Vagina (tissue), 2 donors: ENCODE results near the gene JMJD6. TPM values are rescaled to one million over a fixed set of nuclear protein-coding genes. Genes with fewer than 3 reads are reported as not detected.
A peak's percentile ranks its signal among the peaks of the same experiment; 100 is the strongest.
"Not testable (repeated sequence)": the region's sequence is repeated elsewhere in the genome, so short reads cannot be mapped to it uniquely, and the experiment has no call there.

ENCODE experiments used
- DNase-seq, 2 donors: peaks; one replicate each; pipeline ENCODE4 v3.0.0-alpha.2; 2017; ENCODE audit errors: extremely low spot score in 2 of 2
- H3K27ac ChIP-seq: fragments of 200-600 bp; sonication (generic); one replicate; pipeline ENCODE4 v1.5.1; 2019
- H3K27me3 ChIP-seq: fragments of 200-600 bp; sonication (generic); one replicate; pipeline ENCODE4 v1.5.1; 2019
- H3K36me3 ChIP-seq, 2 donors: fragments of 200-600 bp; sonication (generic); one replicate each; pipeline ENCODE4 v1.5.1; 2017 to 2019
- H3K4me1 ChIP-seq: fragments of 200-600 bp; sonication (generic); one replicate; pipeline ENCODE4 v1.5.1; 2019
- H3K4me3 ChIP-seq, 2 donors: fragments of 200-600 bp; sonication (generic); 1 replicate in 1 of 2; 2 replicates in 1 of 2; pipeline ENCODE4 v1.5.1; 2016 to 2019
- H3K9me3 ChIP-seq: fragments of 200-600 bp; sonication (generic); one replicate; pipeline ENCODE4 v1.5.1; 2019
- POLR2A ChIP-seq, 2 donors: fragments of 450-650 bp; IDR thresholded peaks; one replicate each; pipeline ENCODE4 v1.6.1; 2017; ENCODE audit warnings: antibody characterized with exemption in 2 of 2, mild to moderate bottlenecking in 2 of 2, moderate library complexity in 2 of 2
- POLR2AphosphoS5 ChIP-seq, 2 donors: sonication (generic); formaldehyde crosslinking; IDR thresholded peaks; one replicate each; pipeline ENCODE4 v1.9.0; 2017; ENCODE audit warnings: antibody characterized with exemption in 2 of 2, mild to moderate bottlenecking in 2 of 2, low read depth in 1 of 2; ENCODE audit not compliant: insufficient read depth in 1 of 2
- intact Hi-C: fragments of 100-400 bp; cut with DNase I; formaldehyde crosslinking; loops from one replicate; pipeline ENCODE4 v1.15.1; 2023
- total RNA-seq: library from RNA; depleted of rRNA; stranded (reverse); fragments of >200 nt; gene quantifications from one replicate; pipeline ENCODE4 v1.2.3, GENCODE V29; 2016
- TF ChIP-seq, protein P1 (sequence below), 3 experiments: fragments of 450-650 bp in 2 of 3; fragments of 200-600 bp in 1 of 3; sonication (generic) in 1 of 3; IDR thresholded peaks; one replicate each; pipeline ENCODE4 v1.5.1; 2017 to 2019; ENCODE audit warnings: antibody characterized with exemption in 3 of 3, mild to moderate bottlenecking in 2 of 3, moderate library complexity in 2 of 3

Gene JMJD6
- total RNA-seq, 1 donor from 2014 or later = 28.0 TPM

- Histone ChIP-seq H3K4me3 (no peak overlapping the region), H3K9me3 (no peaks in the 10 kb centered on the region), H3K27me3 (no peaks in the 10 kb centered on the region), H3K4me1 (peaks cover 37% of the 10 kb centered on the region), H3K36me3 (peaks cover 0 to 33% of the 10 kb centered on the region in 2 donors), H3K27ac (no peak overlapping the region)
- intact Hi-C loops = loop anchor here (10.0 kb wide), 1 partner anchor 179 kb away; the partner anchor contains the start of gene CYGB
- no peak for TF ChIP-seq POLR2AphosphoS5 (IDR thresholded peaks at IDR 0.05; ENCODE audit: insufficient read depth in 1 of 2, low read depth in 1 of 2)
- TF ChIP-seq, protein P1, sequence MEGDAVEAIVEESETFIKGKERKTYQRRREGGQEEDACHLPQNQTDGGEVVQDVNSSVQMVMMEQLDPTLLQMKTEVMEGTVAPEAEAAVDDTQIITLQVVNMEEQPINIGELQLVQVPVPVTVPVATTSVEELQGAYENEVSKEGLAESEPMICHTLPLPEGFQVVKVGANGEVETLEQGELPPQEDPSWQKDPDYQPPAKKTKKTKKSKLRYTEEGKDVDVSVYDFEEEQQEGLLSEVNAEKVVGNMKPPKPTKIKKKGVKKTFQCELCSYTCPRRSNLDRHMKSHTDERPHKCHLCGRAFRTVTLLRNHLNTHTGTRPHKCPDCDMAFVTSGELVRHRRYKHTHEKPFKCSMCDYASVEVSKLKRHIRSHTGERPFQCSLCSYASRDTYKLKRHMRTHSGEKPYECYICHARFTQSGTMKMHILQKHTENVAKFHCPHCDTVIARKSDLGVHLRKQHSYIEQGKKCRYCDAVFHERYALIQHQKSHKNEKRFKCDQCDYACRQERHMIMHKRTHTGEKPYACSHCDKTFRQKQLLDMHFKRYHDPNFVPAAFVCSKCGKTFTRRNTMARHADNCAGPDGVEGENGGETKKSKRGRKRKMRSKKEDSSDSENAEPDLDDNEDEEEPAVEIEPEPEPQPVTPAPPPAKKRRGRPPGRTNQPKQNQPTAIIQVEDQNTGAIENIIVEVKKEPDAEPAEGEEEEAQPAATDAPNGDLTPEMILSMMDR (IDR thresholded peaks at IDR 0.05) = no peak
- no peak for TF ChIP-seq POLR2A (IDR thresholded peaks at IDR 0.05)
- no peak for DNase-seq
Measured at GRCh38 chr17:76713765-76714164, 12.6 kb downstream of the JMJD6 start.

DNA sequence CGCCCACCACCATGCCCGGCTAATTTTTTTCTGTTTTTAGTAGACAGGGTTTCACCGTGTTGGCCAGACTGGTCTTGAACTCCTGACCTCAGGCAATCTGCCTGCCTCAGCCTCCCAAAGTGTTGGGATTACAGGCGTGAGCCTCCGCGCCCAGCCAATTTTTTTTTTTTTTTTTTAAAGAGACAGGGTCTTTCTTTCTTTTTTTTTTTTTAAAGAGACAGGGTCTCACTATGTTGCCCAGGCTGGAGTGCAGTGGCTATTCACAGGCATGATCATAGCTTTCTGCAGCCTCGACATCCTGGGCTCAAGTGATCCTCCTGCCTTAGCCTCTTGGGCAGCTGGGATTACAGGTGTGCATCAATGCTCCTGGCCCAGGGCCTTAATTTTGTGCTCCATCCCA, 14.1 kb downstream of the JMJD6 start:
- Histone ChIP-seq H3K36me3 (peaks cover 0 to 21% of the 10 kb centered on the region in 2 donors), H3K4me1 (peaks cover 51% of the 10 kb centered on the region)
- not testable (repeated sequence) for DNase-seq, H3K4me3 ChIP-seq, H3K9me3 ChIP-seq, H3K27ac ChIP-seq, H3K27me3 ChIP-seq
- intact Hi-C loops = loop anchor here (10.0 kb wide), 1 partner anchor 178 kb away; the partner anchor contains the start of gene CYGB

GRCh38 chr17:76710863-76711611, 15.4 kb downstream of the JMJD6 start, which contains the start of gene MXRA7:
Gene MXRA7 (minus strand): TSS chr17:76710965. CDS start chr17:76710946, 19 bp downstream.
- DNase-seq = no peak
- H3K4me1 ChIP-seq = peaks cover 53% of the 10 kb centered on the region

DNA sequence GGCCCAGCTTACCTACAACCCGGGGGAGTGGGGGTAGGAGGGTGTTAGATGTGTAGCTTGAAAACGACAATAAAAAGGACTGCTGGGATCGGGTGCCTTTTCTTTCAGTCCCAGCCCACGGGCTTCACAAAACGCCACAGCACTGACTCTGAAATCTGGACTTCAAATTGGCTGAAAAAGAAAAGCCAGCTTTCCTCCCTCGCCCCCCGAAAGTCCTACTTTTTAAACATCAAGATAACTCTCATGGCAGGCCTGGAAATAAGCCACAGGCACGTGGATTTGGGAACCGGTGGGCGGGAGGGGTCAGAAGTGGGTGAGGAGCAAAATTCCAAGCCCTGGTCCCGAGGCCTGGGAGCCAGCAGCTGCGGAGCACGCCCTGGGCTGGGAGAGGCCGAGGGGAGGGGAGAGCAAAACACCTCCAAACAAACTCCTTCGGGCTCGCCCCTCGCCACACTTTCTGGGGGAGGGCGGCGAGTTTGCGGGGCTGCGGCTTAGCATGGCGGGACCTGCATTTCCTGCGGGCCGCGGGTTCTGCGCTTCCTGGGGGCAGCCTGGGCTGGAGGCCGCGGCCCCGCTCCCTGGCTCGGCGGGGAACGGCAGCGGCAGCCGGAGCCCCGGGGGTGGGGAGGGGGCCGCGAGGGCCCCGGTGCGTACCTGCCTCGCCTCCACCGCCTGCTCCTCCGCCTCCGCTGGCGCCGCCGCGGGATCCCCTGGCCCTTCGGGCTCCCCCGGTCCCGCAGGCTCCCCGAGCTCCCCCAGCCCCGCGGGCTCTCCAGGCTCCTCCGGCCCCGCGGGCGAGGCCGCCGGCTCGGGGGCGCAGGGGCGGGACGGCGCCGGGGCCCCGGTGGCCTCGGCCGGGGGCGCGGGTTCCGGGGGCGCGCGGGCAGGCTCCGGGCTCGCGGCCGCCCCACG, 16.2 kb downstream of the JMJD6 start:
- peak overlapping the region; percentile 62 to 75 for H3K4me3 ChIP-seq
- intact Hi-C loops = loop anchor here (10.0 kb wide), 1 partner anchor 175 kb away; the partner anchor contains the start of gene CYGB
- H3K36me3 ChIP-seq, DNase-seq, H3K27me3 ChIP-seq, H3K9me3 ChIP-seq: not testable (repeated sequence)
- peak overlapping the region; percentile 96 for H3K27ac ChIP-seq
- H3K4me1 ChIP-seq = peaks cover 51% of the 10 kb centered on the region

More at GRCh38 chr17:76710863-76711611, 15.4 kb downstream of the JMJD6 start, which contains the start of gene MXRA7:
- Histone ChIP-seq H3K27me3 (no peaks in the 10 kb centered on the region), H3K27ac (peak within 1 kb of the TSS; percentile 96), H3K9me3 (no peaks in the 10 kb centered on the region), H3K4me3 (peak within 1 kb of the TSS; percentile 62 to 75), H3K36me3 (peaks cover 0 to 8% of the 10 kb centered on the region in 2 donors)
- TF ChIP-seq POLR2A (IDR thresholded peaks at IDR 0.05) = no peak
- TF ChIP-seq POLR2AphosphoS5 (IDR thresholded peaks at IDR 0.05; ENCODE audit: insufficient read depth in 1 of 2, low read depth in 1 of 2) = peak in 1 of 2 donors; percentile 74
- intact Hi-C loops = loop anchor here (10.0 kb wide), 1 partner anchor 176 kb away; the partner anchor contains the start of gene CYGB

- Histone ChIP-seq H3K4me1 (peaks cover 42% of the 10 kb centered on the region), H3K9me3 (no peaks in the 10 kb centered on the region), H3K36me3 (no peaks in the 10 kb centered on the region), H3K27ac (peak overlapping the region; percentile 96), H3K27me3 (no peaks in the 10 kb centered on the region), H3K4me3 (peak overlapping the region; percentile 62 to 75)
- peak in 1 of 2 donors; percentile 21 for TF ChIP-seq POLR2A (IDR thresholded peaks at IDR 0.05)
- TF ChIP-seq, protein P1 (IDR thresholded peaks at IDR 0.05) = no peak
- TF ChIP-seq POLR2AphosphoS5 (IDR thresholded peaks at IDR 0.05; ENCODE audit: insufficient read depth in 1 of 2, low read depth in 1 of 2) = peak; percentile 71 to 85
- no peak for DNase-seq
- intact Hi-C loops = no loop called here
Measured at GRCh38 chr17:76709077-76709950, 17.1 kb downstream of the JMJD6 start.
